DOHH2 (cell line): Measurements from ENCODE around the gene CDCA7.

Experiments used
- CTCF ChIP-seq: fragments of 200-600 bp; sonication (generic); IDR thresholded peaks from one replicate; pipeline ENCODE4 v1.5.1; 2014; ENCODE audit warnings: antibody characterized with exemption, mild to moderate bottlenecking, low read depth, low read length; ENCODE audit not compliant: poor library complexity, severe bottlenecking
- EZH2phosphoT487 ChIP-seq: fragments of 200-600 bp; sonication (generic); IDR thresholded peaks from 2 replicates; pipeline ENCODE4 v1.6.1; 2017; ENCODE audit warnings: borderline replicate concordance, mild to moderate bottlenecking, antibody characterized with exemption, low read length, moderate library complexity, mixed read lengths

GRCh38 chr2:173390036-173390435, 35.4 kb downstream of the CDCA7 start:
- no peak for TF ChIP-seq CTCF
- no peak for TF ChIP-seq EZH2phosphoT487
